Activated T-cell treated with anti-CD3 and anti-CD28 coated beads, Interleukin-2, amount 50 U/mL, for 4 hours (primary cell): ENCODE measurements around the gene TBCK. TPM values are rescaled to one million over a fixed set of nuclear protein-coding genes. Genes with fewer than 3 reads are reported as not detected.

Source experiments
- ATAC-seq, 2 donors: fragments of 200-7000 bp; cut with Tn5 transposase; one replicate each; pipeline ENCODE4 v1.10.0; 2021
- DNase-seq: peaks from one replicate; pipeline ENCODE4 v3.0.0-alpha.2; 2020
- H3K27me3 Mint-ChIP-seq: one replicate; pipeline ENCODE4 v1.8.0; 2021; ENCODE audit warnings: low read depth, mixed read lengths
- H3K36me3 Mint-ChIP-seq: one replicate; pipeline ENCODE4 v1.8.0; 2022; ENCODE audit warnings: mixed read lengths; ENCODE audit not compliant: insufficient read depth
- H3K4me1 Mint-ChIP-seq: one replicate; pipeline ENCODE4 v1.8.0; 2021; ENCODE audit warnings: low read depth, mixed read lengths
- H3K4me3 Mint-ChIP-seq: one replicate; pipeline ENCODE4 v1.8.0; 2021; ENCODE audit warnings: mild to moderate bottlenecking, moderate library complexity, mixed read lengths
- H3K9me3 Mint-ChIP-seq: one replicate; pipeline ENCODE4 v1.8.0; 2021; ENCODE audit warnings: mixed read lengths
- total RNA-seq, 3 donors: library from RNA; stranded (reverse); gene quantifications; one replicate each; pipeline ENCODE4 v1.2.1, GENCODE V29; 2021

The TBCK gene
- total RNA-seq, 3 donors from 2014 or later = 12.7 to 15.8 (median 15.1) TPM

- Mint-ChIP-seq H3K9me3 (peaks cover 7% of the 10 kb centered on the region), H3K4me1 (no peaks in the 10 kb centered on the region), H3K4me3 (no peak overlapping the region), H3K27me3 (peaks cover 5% of the 10 kb centered on the region), H3K36me3 (no peaks in the 10 kb centered on the region)
- DNase-seq (no peak), ATAC-seq (no peak)
Measured at GRCh38 chr4:105992641-105993305, 323.2 kb downstream of the TBCK start.

DNA sequence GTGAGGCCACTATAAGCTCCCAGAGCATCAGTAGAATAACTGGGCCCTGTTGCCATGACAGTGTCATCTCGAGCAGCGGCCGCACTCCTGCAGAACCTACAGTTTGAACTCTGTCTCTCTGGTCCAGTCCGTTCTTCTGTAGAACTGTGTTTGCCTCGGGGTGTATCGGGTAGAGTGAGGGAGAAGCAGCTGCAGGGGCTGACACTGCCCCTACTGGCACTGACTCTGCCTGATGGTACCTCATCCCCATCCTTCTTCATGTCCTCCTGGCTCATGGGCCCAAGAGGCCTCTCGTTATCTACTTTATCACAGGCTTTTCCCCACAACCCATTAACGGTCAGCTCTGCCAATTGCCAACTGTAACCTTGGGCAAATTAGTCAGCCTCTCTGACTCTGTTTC is 324.3 kb downstream of the TBCK start:
- Mint-ChIP-seq H3K4me3 (no peak overlapping the region), H3K9me3 (peaks cover 7% of the 10 kb centered on the region), H3K4me1 (no peaks in the 10 kb centered on the region), H3K36me3 (no peaks in the 10 kb centered on the region), H3K27me3 (peaks cover 3% of the 10 kb centered on the region)
- DNase-seq (no peak), ATAC-seq (no peak)

Other genes with a start within 250 kb of the TBCK start
- 10 to 100 TPM; 73.8 to 89.3 (median 74.8) TPM for gene AIMP1, start 341 bp upstream of the TBCK start, total RNA-seq
- not detected for gene GIMD1, start 52.6 kb upstream of the TBCK start, total RNA-seq